Spleen (tissue), 7 donors: Measurements from ENCODE around the gene DOCK11.

ENCODE experiments used
- CTCF ChIP-seq, 11 experiments: fragments of 200-600 bp in 7 of 11; fragments of 450-650 bp in 4 of 11; sonication (generic) in 4 of 11; IDR thresholded peaks in 8 of 11; conservative IDR thresholded peaks in 3 of 11; 1 replicate in 7 of 11; 2 replicates in 4 of 11; pipeline versions ENCODE4 v1.4.0 to v1.8.0; 2016 to 2021; ENCODE audit warnings: antibody characterized with exemption in 11 of 11, inconsistent platforms in 4 of 11, mild to moderate bottlenecking in 1 of 11
- POLR2A ChIP-seq, 3 donors: fragments of 450-650 bp; IDR thresholded peaks; one replicate each; pipeline ENCODE4 v1.5.1; 2017; ENCODE audit warnings: antibody characterized with exemption in 3 of 3, mild to moderate bottlenecking in 1 of 3
- POLR2AphosphoS5 ChIP-seq, 3 donors: sonication (generic); formaldehyde crosslinking; IDR thresholded peaks; one replicate each; pipeline ENCODE4 v1.5.1; 2017; ENCODE audit warnings: antibody characterized with exemption in 3 of 3
- donor health status: DM: no; HTN: no; CAD: no; lungs with moderate emphysema.
- donor health status: DM: no; HTN: no; CAD: no.
- donor health status: DM: no; HTN: no; CAD: no.

- TF ChIP-seq POLR2AphosphoS5 (IDR thresholded peaks at IDR 0.05) = no peak
- no peak for TF ChIP-seq CTCF (IDR thresholded peaks at IDR 0.05 in 8 of 11, conservative IDR thresholded peaks at IDR 0.05 in 3 of 11)
- no peak for TF ChIP-seq POLR2A (IDR thresholded peaks at IDR 0.05)
These were observed 158.7 kb downstream of the DOCK11 start for GRCh38 chrX:118654331-118654730.
